Stimulated activated CD4-positive, alpha-beta T cell treated with anti-CD3 and anti-CD28 coated beads, Interleukin-15, amount 100 ng/mL, for 24 hours (primary cell): ENCODE data around the gene CES3.

Experiments
- DNase-seq: peaks from one replicate; pipeline ENCODE4 v3.0.0-alpha.2; 2020

Gene CES3

DNA sequence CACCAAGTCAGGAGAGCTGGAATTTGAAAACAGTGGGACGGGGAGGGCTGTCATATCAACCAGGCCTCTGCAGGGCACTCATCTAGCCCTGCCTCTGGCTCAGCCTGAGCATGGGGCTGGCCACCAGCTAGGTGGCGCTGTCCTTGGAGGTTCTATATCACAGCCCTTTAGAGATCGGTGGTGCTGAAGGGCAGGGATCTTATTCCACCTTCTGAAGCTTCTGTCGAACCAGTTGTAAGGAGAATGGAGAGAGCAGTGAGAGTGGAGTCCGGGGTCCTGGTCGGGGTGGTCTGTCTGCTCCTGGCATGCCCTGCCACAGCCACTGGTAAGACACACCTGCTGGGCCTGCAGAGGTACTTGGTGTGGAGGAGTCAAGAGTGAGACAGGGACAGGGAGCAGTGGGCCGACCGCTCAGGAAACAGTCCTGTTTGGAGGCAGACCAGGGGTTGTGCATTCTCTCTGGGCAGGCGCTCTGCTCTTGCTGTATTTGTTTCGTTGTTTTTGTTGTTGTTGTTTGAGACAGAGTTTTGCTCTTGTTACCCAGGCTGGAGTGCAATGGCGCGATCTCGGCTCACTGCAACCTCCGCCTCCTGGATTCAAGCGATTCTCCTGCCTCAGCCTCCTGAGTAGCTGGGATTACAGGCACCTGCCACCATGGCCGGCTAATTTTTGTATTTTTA, at the start of gene CES3:
TSS of gene CES3 (plus strand) at position 202 of the 680 bp plus-strand sequence. CDS start at position 244, 42 bp downstream.
- DNase-seq: peak; percentile 81

DNA sequence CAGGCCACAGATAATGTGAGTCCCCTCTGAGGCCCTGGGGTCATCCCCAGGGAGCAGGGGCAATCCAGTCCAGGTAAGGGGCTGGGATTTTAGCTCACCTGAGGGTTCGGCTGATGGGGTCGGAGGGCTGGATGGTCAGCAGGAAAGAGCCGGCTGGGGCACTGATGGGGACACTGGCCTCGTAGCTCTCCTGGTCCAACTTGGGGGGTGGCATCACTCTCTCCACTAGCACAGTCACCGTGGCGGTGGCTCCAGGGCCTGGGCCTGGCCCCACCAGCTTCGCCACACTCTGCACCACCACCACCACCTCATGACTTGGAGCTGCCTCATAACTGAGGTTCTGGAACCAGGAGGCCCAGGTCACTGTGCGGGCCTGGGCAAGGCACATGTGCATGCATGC, 49.3 kb upstream of the CES3 start:
- DNase-seq: no peak

GRCh38 chr16:66913081-66913480, 48.0 kb upstream of the CES3 start:
- no peak for DNase-seq

DNA sequence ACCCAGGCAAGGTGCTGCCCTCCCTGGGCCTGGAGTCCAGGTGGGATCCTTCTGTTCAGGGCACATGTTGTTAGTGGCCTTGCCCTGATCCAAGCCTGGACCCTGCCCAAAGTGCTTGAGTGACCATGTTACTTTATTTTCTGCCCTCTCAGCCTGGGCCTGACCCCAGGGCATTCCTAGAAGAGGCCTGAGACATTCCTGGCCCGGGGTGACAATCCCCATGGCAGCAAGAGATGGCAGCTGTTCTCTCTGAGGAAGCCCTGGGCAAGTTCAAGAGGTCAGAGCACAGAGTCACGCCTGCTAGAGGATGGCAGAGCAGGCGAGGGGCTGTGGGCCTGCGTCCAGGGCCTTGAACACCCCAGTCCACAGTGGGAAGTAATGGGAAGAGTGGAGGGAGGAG, 47.4 kb upstream of the CES3 start:
- no peak for DNase-seq

GRCh38 chr16:66914541-66914940, 46.5 kb upstream of the CES3 start:
- DNase-seq: no peak

DNA sequence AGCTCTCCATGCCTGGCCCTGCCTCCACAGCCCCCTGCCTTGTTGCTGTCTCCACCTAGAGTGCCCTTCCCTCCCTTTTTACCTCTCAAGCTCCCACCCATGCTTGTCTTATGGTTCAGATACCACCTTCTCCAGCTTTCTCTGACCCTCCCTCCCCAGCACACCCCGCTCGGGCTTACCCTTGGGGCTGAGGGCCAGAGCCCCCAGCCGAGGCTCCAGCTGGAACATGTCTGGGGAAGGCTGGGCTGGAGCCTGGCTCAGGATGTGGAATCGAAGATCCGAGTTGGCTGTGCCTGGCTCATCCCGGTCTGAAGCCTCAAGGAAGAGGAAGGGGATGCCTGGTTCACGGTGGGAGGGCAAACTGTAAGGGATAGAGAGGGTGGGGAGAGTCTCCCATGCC, 46.0 kb upstream of the CES3 start:
- no peak for DNase-seq

DNA sequence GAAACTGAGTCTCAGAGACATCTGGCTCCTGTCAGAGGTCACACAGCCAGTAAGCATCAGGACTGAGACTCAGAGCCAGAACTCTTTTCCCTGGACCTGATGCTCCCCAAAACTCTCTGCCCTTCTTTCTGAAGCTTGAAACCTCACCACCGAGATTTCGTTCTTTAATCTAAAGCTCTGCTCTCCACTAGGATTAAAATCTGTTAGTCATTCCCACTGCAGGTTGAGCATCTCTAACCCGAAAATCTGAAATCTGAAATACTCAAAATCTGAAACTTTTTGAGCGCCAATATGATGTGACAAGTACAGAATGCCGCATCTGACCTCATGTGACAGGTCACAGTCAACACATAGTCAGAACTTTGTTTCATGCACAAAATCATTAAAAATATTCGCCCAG, 44.5 kb upstream of the CES3 start:
- no peak for DNase-seq

DNA sequence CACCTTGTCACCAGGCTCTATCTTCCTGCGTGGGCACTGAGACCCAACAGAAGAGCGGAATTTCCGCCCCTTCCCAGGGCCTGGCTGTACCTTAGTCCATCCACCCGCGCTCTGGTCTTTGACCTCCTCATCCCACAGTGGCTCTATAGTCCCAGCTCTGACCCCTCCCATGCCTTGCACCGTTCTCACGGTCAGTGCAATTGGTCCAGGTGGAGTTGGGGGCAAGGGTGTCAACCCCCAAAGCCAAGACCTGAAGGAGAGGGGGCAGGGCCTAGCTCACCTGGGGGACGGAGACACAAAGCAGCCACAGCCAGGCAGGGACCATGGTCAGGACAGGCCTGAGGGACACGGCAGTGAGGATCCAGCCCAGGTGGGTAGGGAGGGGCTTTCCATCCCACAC, 43.3 kb upstream of the CES3 start:
- DNase-seq: no peak

DNA sequence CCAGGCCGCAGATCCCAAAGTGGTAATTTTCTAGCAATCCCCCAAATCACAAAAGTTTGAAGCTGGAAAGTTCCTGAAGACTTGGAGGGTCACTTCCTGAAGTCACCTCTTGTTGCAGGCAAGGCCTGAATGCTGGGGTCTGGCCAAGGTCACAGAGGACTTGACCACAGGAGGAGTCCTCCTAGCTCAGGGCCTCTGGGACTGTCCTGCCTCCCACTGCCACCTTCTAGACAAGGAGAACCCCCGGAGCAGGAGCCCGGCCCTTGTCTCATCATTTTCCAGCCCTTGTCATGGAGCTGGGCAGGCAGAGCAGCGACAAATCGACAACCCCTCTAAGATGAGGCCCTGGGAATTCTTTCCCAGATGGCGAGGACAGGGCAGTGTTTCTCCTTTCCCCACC, 42.7 kb upstream of the CES3 start:
- DNase-seq: no peak

DNA sequence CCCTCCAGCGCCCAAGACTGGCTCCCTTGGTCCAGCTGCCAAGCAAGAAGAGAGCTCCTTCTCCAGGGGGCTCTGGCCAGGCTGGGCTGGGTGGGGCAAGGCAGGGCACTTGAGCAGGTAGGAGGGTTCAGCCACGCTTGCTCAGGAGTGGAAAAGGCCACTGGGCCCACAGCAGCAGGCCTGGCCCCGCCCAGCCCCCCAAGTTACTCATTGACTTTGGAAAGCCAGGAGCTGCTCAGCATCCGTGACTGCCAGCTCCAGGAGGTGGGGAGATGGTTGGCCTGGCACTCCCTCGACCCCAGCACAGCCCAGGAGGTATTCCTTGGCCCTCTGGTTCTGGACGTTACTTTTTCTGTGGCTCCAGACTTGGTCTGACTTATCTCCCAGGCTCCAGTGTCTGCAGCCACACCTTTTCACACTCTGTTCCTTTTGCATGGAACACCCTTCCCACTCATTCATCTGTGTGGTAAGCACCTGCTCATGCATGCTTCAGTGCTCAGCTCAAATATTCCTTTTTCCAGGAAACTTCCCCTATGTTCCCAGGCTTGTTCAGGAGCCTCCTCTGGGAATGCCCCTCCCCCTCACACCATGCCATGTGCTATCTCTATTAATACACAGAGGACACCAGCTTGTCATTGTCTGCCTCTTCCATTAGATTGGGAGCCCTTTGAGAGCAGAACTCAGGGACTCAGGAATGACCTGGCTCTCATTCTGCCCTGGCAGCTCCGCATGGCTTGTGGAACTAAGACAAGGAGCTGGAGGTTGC, 42.1 kb upstream of the CES3 start, which contains the start of gene CDH16:
TSS of gene CDH16 (minus strand) at position 83 of the 766 bp plus-strand sequence. CDS start 820 bp downstream, outside the sequence.
- no peak for DNase-seq

DNA sequence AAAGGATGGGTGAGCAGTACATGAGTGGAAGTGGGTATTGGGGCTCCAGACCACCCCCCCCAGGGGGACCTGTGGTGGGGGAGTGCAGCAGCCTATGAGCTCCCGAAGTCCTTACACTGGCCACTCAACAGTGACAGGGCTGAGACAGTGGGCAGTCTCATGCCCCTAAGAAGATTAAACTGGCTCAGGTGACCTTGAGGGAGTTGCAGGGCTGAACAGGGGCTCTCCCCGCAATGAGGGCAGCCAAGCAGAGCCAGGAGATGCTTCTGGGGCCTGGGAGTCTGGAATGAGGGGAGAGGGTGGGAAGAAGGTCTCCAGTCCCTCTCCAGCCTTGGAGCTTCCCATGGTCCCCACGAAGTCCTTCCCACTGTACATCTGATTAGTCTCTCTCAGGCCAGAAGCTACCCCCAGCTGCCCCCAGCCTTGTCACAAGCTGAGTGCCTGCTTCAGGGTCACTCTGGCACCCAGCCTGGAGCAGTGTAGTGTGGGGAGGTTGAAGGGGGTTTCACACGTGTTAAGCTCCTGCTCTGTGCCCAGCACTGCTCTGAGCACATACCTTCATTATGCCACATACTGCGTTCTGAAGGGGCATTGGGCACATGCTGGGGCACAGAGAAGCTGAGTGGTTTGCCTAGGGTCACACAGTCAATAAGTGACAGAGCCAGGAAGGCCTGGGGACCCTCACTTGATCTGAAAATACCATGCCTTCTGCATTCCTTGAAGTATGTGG, 41.3 kb upstream of the CES3 start:
- DNase-seq: no peak

DNA sequence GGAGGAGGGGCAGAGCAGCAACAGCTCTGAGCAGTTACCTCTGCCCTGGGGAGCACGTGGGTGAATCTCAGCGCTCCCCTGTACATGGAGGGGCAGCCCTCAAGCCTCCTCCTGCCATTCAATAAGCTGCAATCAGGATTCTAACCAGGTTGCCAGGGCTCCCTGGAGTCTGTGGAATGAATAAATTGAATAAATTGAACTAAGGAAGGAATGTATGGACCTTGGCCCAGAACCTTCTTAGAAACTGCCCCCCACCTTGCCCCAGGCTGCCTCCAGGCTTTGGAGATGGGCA, 40.8 kb upstream of the CES3 start:
- DNase-seq: no peak

DNA sequence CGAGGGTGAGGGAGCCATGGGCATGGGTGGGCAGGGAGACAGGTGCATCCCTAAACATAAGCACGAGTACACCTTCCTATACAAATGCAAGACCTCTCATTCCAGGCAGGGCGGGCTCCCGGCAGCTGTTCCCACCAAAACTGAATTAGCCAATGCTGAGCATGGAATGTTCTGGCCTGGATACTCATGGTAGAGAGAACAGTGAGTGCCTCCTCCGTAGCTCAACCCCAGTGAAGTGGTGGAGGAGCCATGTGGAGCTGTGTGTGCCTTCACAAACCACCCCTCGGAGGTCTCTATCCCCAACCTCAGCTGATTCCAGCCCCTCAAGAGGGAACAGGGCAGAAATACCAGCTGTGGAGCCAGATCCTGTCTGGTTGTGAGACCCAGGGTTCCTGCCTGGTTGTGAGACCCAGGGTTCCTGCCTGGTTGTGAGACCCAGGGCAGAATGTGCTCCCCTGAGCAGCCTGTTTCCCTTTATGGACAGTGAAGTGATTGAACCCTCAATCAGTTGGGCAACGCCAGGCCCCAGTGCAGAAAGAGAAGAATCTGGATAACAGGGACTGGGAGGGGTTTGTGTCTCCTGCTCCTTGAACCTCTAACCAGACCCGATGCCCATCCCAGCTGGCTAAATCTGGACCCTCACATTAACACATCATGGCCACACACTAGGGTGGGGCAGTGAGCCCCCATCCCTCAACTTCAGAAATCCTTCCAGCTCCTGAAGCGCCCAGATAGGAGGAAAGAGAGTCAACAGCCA, 40.0 kb upstream of the CES3 start:
- DNase-seq: no peak

DNA sequence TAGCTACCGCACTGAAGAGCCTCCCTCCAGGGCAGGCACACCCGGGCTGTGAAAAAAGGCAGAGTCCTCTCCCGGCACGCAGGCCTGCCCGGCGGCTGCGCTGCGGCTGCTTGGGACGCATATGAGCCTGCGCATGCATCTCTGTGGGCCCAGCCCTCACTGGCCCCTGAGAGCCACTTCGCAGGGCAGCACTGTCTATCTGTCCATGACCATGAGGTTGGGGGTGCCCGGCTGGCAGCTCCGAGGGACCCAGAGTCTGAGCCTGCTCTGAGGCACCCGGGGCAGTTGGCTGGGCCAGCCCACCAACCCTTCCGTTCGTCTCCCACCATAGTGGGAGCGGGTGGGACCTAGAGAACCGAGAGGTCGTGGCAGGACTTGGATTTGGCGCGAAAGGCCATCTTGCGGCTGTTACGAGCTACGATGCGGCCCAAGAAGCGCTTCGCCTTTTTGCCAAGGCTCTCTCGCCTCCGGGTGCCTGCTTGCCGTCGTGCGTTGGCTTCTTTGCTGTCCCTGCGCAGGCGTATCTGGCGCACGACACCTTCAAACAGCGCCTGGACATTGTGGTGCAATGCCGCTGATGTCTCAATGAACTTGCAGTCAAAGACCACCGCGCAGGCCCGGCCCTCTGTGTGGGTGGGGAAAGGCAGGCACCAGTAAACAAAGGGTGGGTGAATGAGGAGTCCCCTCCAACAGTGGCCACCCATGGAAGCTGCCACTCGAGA, 39.2 kb upstream of the CES3 start:
- DNase-seq: no peak

GRCh38 chr16:66923247-66923731, 37.8 kb upstream of the CES3 start:
- DNase-seq: no peak

DNA sequence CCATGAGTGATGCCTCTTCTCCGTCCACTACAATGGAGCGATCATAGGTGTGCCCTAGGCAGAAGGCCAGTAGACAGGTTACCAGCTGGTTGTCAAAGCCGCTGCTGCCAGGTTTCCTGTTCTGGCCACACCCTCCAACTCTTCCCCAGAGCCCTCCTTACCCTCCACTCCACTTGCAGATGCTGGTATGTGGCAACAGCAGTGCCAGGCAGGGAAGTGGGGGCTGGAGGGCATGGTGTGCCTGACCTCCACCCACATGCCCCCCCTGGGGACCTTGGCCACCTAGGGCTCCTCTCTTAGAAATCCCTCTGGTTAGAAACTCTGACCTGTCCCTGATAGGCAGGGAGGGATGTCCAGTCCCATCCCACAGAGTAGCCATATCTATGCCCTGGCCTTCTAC, 37.2 kb upstream of the CES3 start:
- DNase-seq: no peak

- peak; percentile 56 for DNase-seq
Observed at GRCh38 chr16:66924527-66925321, 36.3 kb upstream of the CES3 start.

GRCh38 chr16:66925322-66925840, 35.7 kb upstream of the CES3 start, which contains the start of gene RRAD:
TSS of gene RRAD (minus strand) at chr16:66925535. CDS start at chr16:66925179, 356 bp downstream.
- DNase-seq: no peak

DNA sequence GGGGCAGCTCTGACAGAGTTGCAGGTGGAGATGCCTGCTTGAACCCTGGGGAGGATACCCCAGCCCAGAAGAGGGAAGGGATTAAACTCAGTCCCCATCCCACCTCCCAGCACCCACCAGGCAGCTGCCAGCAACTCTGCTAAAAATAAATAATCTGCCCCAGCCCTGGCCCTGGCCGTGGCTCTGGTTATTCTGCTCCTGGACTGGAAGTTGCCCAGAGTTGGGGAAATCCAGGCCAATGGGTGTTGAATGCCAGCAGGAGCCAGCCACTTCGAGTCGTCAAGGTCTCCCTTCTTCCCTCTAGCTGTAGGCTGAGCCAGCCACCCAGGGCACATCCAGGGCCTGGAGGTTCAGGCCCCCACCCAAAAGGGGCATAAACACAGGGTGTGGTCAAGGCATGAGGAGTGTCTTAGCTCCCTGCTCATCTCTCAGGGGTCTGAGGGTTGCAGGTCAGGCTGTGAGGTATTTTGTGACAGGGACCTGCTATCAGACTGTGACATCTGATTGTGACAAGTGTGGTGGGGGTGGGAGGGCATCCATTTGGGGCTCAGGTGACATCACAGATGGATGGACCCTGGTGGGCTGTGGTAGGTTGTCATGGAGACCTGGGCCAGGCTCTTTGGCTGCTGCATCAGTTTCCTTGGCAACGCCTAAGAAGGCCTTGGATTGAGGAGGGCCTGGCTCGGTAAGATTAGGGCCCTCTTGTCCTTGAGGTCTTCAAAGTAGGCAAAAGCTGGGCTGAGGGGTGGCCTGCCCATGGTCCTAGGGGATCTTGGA, 34.7 kb upstream of the CES3 start:
- no peak for DNase-seq

GRCh38 chr16:66926961-66927436, 34.1 kb upstream of the CES3 start:
- DNase-seq: no peak
